ENCODE measurements around the gene PVR.

GRCh38 chr19:44661904-44662303 lies 18.2 kb downstream of the PVR start:
- TF ChIP-seq CTCF (IDR thresholded peaks at IDR 0.05; ENCODE audit: low read depth, low read length, poor library complexity, severe bottlenecking), result no peak
- TF ChIP-seq EZH2phosphoT487 (IDR thresholded peaks at IDR 0.05; ENCODE audit: borderline replicate concordance, low read length), result no peak

Data from DOHH2 (cell line).